ENCODE measurements around the gene TMEM181. TPM values are rescaled to one million over a fixed set of nuclear protein-coding genes. Genes with fewer than 3 reads are reported as not detected.

The TMEM181 gene
- total and polyA plus RNA-seq, 2 of the 13 experiments (the other 11 are each of a cell fraction or from before 2014, with no cell fraction given) = 59.1 to 108 TPM

DNA sequence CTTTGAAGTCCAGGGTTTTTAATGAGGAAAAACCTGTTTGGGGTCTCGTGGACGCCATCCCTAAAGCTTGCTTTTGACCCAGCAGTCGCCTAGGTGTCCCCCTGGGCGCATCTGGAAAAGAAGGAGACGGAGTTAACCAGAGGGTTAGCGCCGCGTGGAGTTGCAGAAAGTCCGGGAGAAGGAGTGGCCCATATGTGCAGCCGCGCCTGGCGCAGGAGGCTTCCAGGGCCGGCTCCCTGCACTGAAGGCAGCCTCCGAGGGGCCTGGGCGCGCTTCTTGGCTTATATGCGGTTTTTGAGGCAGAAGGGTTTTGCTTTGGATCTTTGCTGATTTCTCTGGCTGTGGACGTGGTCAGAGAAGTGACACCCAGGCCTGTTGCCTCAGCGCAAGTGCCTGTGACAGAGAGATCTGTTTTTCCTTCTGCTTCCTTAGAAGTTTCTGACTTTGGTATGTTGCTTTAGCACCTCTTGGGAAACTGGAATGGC, 987 bp downstream of the TMEM181 start (continued):
- TF ChIP-seq, protein P1, sequence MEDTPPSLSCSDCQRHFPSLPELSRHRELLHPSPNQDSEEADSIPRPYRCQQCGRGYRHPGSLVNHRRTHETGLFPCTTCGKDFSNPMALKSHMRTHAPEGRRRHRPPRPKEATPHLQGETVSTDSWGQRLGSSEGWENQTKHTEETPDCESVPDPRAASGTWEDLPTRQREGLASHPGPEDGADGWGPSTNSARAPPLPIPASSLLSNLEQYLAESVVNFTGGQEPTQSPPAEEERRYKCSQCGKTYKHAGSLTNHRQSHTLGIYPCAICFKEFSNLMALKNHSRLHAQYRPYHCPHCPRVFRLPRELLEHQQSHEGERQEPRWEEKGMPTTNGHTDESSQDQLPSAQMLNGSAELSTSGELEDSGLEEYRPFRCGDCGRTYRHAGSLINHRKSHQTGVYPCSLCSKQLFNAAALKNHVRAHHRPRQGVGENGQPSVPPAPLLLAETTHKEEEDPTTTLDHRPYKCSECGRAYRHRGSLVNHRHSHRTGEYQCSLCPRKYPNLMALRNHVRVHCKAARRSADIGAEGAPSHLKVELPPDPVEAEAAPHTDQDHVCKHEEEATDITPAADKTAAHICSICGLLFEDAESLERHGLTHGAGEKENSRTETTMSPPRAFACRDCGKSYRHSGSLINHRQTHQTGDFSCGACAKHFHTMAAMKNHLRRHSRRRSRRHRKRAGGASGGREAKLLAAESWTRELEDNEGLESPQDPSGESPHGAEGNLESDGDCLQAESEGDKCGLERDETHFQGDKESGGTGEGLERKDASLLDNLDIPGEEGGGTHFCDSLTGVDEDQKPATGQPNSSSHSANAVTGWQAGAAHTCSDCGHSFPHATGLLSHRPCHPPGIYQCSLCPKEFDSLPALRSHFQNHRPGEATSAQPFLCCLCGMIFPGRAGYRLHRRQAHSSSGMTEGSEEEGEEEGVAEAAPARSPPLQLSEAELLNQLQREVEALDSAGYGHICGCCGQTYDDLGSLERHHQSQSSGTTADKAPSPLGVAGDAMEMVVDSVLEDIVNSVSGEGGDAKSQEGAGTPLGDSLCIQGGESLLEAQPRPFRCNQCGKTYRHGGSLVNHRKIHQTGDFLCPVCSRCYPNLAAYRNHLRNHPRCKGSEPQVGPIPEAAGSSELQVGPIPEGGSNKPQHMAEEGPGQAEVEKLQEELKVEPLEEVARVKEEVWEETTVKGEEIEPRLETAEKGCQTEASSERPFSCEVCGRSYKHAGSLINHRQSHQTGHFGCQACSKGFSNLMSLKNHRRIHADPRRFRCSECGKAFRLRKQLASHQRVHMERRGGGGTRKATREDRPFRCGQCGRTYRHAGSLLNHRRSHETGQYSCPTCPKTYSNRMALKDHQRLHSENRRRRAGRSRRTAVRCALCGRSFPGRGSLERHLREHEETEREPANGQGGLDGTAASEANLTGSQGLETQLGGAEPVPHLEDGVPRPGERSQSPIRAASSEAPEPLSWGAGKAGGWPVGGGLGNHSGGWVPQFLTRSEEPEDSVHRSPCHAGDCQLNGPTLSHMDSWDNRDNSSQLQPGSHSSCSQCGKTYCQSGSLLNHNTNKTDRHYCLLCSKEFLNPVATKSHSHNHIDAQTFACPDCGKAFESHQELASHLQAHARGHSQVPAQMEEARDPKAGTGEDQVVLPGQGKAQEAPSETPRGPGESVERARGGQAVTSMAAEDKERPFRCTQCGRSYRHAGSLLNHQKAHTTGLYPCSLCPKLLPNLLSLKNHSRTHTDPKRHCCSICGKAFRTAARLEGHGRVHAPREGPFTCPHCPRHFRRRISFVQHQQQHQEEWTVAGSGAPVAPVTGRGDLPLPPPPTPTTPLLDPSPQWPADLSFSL (CRISPR knock-in tag; IDR thresholded peaks at IDR 0.05) = no peak
- TF ChIP-seq KDM5A (IDR thresholded peaks at IDR 0.05; ENCODE audit: borderline replicate concordance, low read length) = no peak
- no peak for TF ChIP-seq ZNF12 (CRISPR knock-in tag; IDR thresholded peaks at IDR 0.05)
- no peak for TF ChIP-seq REXO4 (CRISPR knock-in tag; IDR thresholded peaks at IDR 0.05; ENCODE audit: borderline replicate concordance)
- TF ChIP-seq NFYB (CRISPR knock-in tag; IDR thresholded peaks at IDR 0.05) = no peak
- no peak for TF ChIP-seq RFX3 (CRISPR knock-in tag; IDR thresholded peaks at IDR 0.05)
- TF ChIP-seq ZNF337 (CRISPR knock-in tag; IDR thresholded peaks at IDR 0.05; ENCODE audit: borderline replicate concordance, low read depth) = no peak
- no peak for TF ChIP-seq FOXK2 (IDR thresholded peaks at IDR 0.05)
- no peak for TF ChIP-seq TCF7 (IDR thresholded peaks at IDR 0.05; ENCODE audit: low read depth)
- TF ChIP-seq, protein P2, sequence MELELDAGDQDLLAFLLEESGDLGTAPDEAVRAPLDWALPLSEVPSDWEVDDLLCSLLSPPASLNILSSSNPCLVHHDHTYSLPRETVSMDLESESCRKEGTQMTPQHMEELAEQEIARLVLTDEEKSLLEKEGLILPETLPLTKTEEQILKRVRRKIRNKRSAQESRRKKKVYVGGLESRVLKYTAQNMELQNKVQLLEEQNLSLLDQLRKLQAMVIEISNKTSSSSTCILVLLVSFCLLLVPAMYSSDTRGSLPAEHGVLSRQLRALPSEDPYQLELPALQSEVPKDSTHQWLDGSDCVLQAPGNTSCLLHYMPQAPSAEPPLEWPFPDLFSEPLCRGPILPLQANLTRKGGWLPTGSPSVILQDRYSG (CRISPR knock-in tag; IDR thresholded peaks at IDR 0.05) = no peak
- TF ChIP-seq, protein P3, sequence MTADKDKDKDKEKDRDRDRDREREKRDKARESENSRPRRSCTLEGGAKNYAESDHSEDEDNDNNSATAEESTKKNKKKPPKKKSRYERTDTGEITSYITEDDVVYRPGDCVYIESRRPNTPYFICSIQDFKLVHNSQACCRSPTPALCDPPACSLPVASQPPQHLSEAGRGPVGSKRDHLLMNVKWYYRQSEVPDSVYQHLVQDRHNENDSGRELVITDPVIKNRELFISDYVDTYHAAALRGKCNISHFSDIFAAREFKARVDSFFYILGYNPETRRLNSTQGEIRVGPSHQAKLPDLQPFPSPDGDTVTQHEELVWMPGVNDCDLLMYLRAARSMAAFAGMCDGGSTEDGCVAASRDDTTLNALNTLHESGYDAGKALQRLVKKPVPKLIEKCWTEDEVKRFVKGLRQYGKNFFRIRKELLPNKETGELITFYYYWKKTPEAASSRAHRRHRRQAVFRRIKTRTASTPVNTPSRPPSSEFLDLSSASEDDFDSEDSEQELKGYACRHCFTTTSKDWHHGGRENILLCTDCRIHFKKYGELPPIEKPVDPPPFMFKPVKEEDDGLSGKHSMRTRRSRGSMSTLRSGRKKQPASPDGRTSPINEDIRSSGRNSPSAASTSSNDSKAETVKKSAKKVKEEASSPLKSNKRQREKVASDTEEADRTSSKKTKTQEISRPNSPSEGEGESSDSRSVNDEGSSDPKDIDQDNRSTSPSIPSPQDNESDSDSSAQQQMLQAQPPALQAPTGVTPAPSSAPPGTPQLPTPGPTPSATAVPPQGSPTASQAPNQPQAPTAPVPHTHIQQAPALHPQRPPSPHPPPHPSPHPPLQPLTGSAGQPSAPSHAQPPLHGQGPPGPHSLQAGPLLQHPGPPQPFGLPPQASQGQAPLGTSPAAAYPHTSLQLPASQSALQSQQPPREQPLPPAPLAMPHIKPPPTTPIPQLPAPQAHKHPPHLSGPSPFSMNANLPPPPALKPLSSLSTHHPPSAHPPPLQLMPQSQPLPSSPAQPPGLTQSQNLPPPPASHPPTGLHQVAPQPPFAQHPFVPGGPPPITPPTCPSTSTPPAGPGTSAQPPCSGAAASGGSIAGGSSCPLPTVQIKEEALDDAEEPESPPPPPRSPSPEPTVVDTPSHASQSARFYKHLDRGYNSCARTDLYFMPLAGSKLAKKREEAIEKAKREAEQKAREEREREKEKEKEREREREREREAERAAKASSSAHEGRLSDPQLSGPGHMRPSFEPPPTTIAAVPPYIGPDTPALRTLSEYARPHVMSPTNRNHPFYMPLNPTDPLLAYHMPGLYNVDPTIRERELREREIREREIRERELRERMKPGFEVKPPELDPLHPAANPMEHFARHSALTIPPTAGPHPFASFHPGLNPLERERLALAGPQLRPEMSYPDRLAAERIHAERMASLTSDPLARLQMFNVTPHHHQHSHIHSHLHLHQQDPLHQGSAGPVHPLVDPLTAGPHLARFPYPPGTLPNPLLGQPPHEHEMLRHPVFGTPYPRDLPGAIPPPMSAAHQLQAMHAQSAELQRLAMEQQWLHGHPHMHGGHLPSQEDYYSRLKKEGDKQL (CRISPR knock-in tag; IDR thresholded peaks at IDR 0.05; ENCODE audit: low read depth) = no peak
- TF ChIP-seq, protein P4, sequence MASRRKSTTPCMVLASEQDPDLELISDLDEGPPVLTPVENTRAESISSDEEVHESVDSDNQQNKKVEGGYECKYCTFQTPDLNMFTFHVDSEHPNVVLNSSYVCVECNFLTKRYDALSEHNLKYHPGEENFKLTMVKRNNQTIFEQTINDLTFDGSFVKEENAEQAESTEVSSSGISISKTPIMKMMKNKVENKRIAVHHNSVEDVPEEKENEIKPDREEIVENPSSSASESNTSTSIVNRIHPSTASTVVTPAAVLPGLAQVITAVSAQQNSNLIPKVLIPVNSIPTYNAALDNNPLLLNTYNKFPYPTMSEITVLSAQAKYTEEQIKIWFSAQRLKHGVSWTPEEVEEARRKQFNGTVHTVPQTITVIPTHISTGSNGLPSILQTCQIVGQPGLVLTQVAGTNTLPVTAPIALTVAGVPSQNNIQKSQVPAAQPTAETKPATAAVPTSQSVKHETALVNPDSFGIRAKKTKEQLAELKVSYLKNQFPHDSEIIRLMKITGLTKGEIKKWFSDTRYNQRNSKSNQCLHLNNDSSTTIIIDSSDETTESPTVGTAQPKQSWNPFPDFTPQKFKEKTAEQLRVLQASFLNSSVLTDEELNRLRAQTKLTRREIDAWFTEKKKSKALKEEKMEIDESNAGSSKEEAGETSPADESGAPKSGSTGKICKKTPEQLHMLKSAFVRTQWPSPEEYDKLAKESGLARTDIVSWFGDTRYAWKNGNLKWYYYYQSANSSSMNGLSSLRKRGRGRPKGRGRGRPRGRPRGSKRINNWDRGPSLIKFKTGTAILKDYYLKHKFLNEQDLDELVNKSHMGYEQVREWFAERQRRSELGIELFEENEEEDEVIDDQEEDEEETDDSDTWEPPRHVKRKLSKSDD (CRISPR knock-in tag; IDR thresholded peaks at IDR 0.05; ENCODE audit: low read depth) = no peak
- no peak for TF ChIP-seq CCDC6 (CRISPR knock-in tag; IDR thresholded peaks at IDR 0.05)
- 0 out of 2 replicates have a peak, but pooled peaks have one; percentile 56 for TF ChIP-seq ZNF782 (CRISPR knock-in tag; IDR thresholded peaks at IDR 0.05; ENCODE audit: borderline replicate concordance)
- no peak for TF ChIP-seq MAFK (conservative IDR thresholded peaks at IDR 0.05 in 1 of 2, IDR thresholded peaks at IDR 0.05 in 1 of 2; ENCODE audit: low read length in 2 of 2)

Measured in HepG2 (cell line).